WTC11 (cell line): ENCODE data around the gene CACNG4.

Experiments
- TF ChIP-seq, protein P1 (sequence below): sonication (generic); formaldehyde crosslinking; IDR thresholded peaks from 2 replicates; pipeline ENCODE4 v1.8.0; 2022; ENCODE audit warnings: mild to moderate bottlenecking, missing genetic modification reagents
- TF ChIP-seq, protein P2 (sequence below): fragments of 200-600 bp; IDR thresholded peaks from 2 replicates; pipeline ENCODE4 v1.8.0; 2022; ENCODE audit warnings: antibody characterized with exemption

DNA sequence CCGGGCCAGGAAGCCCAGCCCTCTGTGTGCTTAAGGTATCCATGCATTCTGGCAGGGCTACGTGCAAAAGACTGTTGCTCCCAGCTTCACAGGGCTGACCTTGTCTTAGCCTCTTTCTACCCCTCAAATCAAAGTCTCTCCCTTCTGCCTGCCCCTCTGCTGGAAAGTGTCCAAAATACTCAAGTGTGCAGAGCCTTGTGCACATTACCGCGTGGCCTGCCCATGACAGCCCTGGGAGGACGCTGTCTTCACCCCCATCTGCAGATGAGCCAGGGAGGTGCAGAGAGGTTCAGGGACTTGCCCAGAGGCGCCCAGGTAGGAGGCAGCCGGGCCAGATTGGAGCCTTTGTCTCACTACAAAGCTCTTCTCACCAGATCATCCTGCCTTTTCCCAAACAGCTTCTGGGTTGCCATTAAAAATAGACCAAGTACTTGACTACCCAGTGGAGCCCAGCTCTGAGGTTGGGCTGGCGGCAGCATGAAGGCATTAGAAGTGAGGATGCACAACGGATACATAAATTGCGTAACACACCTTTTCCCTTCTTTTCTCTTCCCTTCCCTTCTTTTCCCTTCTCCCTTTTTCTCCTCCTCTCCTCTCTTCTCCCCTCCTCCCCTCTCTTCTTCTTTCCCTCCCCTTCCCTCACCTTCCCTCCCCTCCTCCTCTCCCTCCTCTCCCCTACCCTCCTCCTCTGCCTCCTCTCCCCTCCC is 3.5 kb downstream of the CACNG4 start:
- TF ChIP-seq, protein P1, sequence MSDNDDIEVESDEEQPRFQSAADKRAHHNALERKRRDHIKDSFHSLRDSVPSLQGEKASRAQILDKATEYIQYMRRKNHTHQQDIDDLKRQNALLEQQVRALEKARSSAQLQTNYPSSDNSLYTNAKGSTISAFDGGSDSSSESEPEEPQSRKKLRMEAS, result no peak
- TF ChIP-seq, protein P2, sequence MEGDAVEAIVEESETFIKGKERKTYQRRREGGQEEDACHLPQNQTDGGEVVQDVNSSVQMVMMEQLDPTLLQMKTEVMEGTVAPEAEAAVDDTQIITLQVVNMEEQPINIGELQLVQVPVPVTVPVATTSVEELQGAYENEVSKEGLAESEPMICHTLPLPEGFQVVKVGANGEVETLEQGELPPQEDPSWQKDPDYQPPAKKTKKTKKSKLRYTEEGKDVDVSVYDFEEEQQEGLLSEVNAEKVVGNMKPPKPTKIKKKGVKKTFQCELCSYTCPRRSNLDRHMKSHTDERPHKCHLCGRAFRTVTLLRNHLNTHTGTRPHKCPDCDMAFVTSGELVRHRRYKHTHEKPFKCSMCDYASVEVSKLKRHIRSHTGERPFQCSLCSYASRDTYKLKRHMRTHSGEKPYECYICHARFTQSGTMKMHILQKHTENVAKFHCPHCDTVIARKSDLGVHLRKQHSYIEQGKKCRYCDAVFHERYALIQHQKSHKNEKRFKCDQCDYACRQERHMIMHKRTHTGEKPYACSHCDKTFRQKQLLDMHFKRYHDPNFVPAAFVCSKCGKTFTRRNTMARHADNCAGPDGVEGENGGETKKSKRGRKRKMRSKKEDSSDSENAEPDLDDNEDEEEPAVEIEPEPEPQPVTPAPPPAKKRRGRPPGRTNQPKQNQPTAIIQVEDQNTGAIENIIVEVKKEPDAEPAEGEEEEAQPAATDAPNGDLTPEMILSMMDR, result no peak
